Measurements from ENCODE around the gene MAPK8IP2. TPM values are rescaled to one million over a fixed set of nuclear protein-coding genes. Genes with fewer than 3 reads are reported as not detected.

The MAPK8IP2 gene
- total and polyA plus RNA-seq, 2 of the 13 experiments (the other 11 are each of a cell fraction or from before 2014, with no cell fraction given): 1.3 to 2.6 TPM

- TF ChIP-seq HNF1A (IDR thresholded peaks at IDR 0.05; ENCODE audit: low read depth) (no peak), HNF1A (CRISPR knock-in tag; IDR thresholded peaks at IDR 0.05; ENCODE audit: borderline replicate concordance) (no peak), ZNF552 (CRISPR knock-in tag; IDR thresholded peaks at IDR 0.05; ENCODE audit: borderline replicate concordance) (0 out of 2 replicates have a peak, but pooled peaks have one; percentile 76), TEAD3 (CRISPR knock-in tag; optimal IDR thresholded peaks at IDR 0.05; ENCODE audit: borderline replicate concordance) (peak; percentile 22), ZNF639 (CRISPR knock-in tag; conservative IDR thresholded peaks at IDR 0.05) (no peak), ZNF781 (CRISPR knock-in tag; IDR thresholded peaks at IDR 0.05; ENCODE audit: borderline replicate concordance, not compliant biosample characterization) (no peak), EED (CRISPR knock-in tag; IDR thresholded peaks at IDR 0.05) (no peak), ZBED4 (CRISPR knock-in tag; IDR thresholded peaks at IDR 0.05; ENCODE audit: borderline replicate concordance) (peak; percentile 85), GABPA (IDR thresholded peaks at IDR 0.05; ENCODE audit: low read depth, low read length) (no peak), GABPA (CRISPR knock-in tag; IDR thresholded peaks at IDR 0.05; ENCODE audit: low read depth) (peak; percentile 53), NCOA2 (CRISPR knock-in tag; IDR thresholded peaks at IDR 0.05) (no peak), MAF1 (CRISPR knock-in tag; IDR thresholded peaks at IDR 0.05; ENCODE audit: borderline replicate concordance) (no peak), TEAD2 (CRISPR knock-in tag; IDR thresholded peaks at IDR 0.05) (no peak), NR2F2 (IDR thresholded peaks at IDR 0.05; ENCODE audit: borderline replicate concordance, low read depth) (no peak)
- TF ChIP-seq, protein P1, sequence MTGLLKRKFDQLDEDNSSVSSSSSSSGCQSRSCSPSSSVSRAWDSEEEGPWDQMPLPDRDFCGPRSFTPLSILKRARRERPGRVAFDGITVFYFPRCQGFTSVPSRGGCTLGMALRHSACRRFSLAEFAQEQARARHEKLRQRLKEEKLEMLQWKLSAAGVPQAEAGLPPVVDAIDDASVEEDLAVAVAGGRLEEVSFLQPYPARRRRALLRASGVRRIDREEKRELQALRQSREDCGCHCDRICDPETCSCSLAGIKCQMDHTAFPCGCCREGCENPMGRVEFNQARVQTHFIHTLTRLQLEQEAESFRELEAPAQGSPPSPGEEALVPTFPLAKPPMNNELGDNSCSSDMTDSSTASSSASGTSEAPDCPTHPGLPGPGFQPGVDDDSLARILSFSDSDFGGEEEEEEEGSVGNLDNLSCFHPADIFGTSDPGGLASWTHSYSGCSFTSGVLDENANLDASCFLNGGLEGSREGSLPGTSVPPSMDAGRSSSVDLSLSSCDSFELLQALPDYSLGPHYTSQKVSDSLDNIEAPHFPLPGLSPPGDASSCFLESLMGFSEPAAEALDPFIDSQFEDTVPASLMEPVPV (CRISPR knock-in tag; IDR thresholded peaks at IDR 0.05): 0 out of 2 replicates have a peak, but pooled peaks have one; percentile 22
- TF ChIP-seq, protein P2, sequence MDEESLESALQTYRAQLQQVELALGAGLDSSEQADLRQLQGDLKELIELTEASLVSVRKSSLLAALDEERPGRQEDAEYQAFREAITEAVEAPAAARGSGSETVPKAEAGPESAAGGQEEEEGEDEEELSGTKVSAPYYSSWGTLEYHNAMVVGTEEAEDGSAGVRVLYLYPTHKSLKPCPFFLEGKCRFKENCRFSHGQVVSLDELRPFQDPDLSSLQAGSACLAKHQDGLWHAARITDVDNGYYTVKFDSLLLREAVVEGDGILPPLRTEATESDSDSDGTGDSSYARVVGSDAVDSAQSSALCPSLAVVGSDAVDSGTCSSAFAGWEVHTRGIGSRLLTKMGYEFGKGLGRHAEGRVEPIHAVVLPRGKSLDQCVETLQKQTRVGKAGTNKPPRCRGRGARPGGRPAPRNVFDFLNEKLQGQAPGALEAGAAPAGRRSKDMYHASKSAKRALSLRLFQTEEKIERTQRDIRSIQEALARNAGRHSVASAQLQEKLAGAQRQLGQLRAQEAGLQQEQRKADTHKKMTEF (CRISPR knock-in tag; IDR thresholded peaks at IDR 0.05): peak; percentile 31; the same call in 1 of the 2 replicates
Measured at GRCh38 chr22:50627642-50628542, 27.3 kb downstream of the MAPK8IP2 start, which contains the start of gene ARSA (continued).
